OCI-LY7 (cell line): Measurements from ENCODE around the gene WWOX.

Experiments used
- CTCF ChIP-seq: fragments of 200-600 bp; sonication (generic); conservative IDR thresholded peaks from 2 replicates; pipeline ENCODE4 v1.5.1; 2014; ENCODE audit warnings: mild to moderate bottlenecking, antibody characterized with exemption, low read length, moderate library complexity, mixed read lengths
- EZH2phosphoT487 ChIP-seq: fragments of 200-600 bp; sonication (generic); IDR thresholded peaks from 2 replicates; pipeline ENCODE4 v1.6.1; 2018; ENCODE audit warnings: low read depth, borderline replicate concordance, mild to moderate bottlenecking, mixed run types, antibody characterized with exemption, low read length, moderate library complexity, mixed read lengths

GRCh38 chr16:78593352-78593751 lies 493.9 kb downstream of the WWOX start:
- TF ChIP-seq CTCF (no peak), EZH2phosphoT487 (no peak)
